ENCODE measurements around the gene MARCHF10.

GRCh38 chr17:62760945-62761267 lies 47.2 kb downstream of the MARCHF10 start:
- TF ChIP-seq, protein P1, sequence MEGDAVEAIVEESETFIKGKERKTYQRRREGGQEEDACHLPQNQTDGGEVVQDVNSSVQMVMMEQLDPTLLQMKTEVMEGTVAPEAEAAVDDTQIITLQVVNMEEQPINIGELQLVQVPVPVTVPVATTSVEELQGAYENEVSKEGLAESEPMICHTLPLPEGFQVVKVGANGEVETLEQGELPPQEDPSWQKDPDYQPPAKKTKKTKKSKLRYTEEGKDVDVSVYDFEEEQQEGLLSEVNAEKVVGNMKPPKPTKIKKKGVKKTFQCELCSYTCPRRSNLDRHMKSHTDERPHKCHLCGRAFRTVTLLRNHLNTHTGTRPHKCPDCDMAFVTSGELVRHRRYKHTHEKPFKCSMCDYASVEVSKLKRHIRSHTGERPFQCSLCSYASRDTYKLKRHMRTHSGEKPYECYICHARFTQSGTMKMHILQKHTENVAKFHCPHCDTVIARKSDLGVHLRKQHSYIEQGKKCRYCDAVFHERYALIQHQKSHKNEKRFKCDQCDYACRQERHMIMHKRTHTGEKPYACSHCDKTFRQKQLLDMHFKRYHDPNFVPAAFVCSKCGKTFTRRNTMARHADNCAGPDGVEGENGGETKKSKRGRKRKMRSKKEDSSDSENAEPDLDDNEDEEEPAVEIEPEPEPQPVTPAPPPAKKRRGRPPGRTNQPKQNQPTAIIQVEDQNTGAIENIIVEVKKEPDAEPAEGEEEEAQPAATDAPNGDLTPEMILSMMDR (conservative IDR thresholded peaks at IDR 0.05; ENCODE audit: low read depth, low read length): no peak
- TF ChIP-seq POLR2A (IDR thresholded peaks at IDR 0.05; ENCODE audit: low read depth, low read length) (no peak), RAD21 (IDR thresholded peaks at IDR 0.05; ENCODE audit: low read length) (no peak), USF2 (IDR thresholded peaks at IDR 0.05; ENCODE audit: low read depth, low read length) (no peak), RFX5 (IDR thresholded peaks at IDR 0.05; ENCODE audit: low read depth, low read length) (no peak), CHD1 (IDR thresholded peaks at IDR 0.05; ENCODE audit: low read depth, low read length) (no peak)

Measured in IMR-90 (cell line).